Tongue (tissue), 2 donors: ENCODE measurements around the gene ABI3BP. TPM values are rescaled to one million over a fixed set of nuclear protein-coding genes. Genes with fewer than 3 reads are reported as not detected.

Experiments used
- DNase-seq: peaks from one replicate; pipeline ENCODE4 v3.0.0-alpha.2; 2015
- total RNA-seq: library from RNA; depleted of rRNA; stranded (reverse); fragments of >200 nt; gene quantifications from one replicate; pipeline ENCODE4 v1.2.3, GENCODE V29; 2014

The ABI3BP gene
- total RNA-seq, 1 donor from 2014 or later = 88.9 TPM

GRCh38 chr3:100775669-100776068 is 217.6 kb downstream of the ABI3BP start:
- DNase-seq = no peak

- no peak for DNase-seq
These were observed 218.0 kb downstream of the ABI3BP start for GRCh38 chr3:100775226-100775625.

- no peak for DNase-seq
These were observed 223.5 kb downstream of the ABI3BP start for GRCh38 chr3:100769693-100770092.

GRCh38 chr3:100766069-100766468 is 227.2 kb downstream of the ABI3BP start:
- DNase-seq = no peak

GRCh38 chr3:100765437-100765975 is 227.7 kb downstream of the ABI3BP start:
- DNase-seq = no peak

GRCh38 chr3:100761951-100762350 is 231.3 kb downstream of the ABI3BP start:
- DNase-seq = no peak

GRCh38 chr3:100761211-100761942 is 231.8 kb downstream of the ABI3BP start:
- no peak for DNase-seq

- DNase-seq = peak; percentile 23
These were observed 232.8 kb downstream of the ABI3BP start for GRCh38 chr3:100760377-100760776.

GRCh38 chr3:100759950-100760349 is 233.3 kb downstream of the ABI3BP start:
- DNase-seq = peak; percentile 47

- no peak for DNase-seq
These were observed 234.1 kb downstream of the ABI3BP start for GRCh38 chr3:100759159-100759558.

- peak; percentile 81 for DNase-seq
These were observed 236.8 kb downstream of the ABI3BP start for GRCh38 chr3:100756441-100756840.

- peak; percentile 31 for DNase-seq
These were observed 238.5 kb downstream of the ABI3BP start for GRCh38 chr3:100754563-100755334.

GRCh38 chr3:100753846-100754245 is 239.4 kb downstream of the ABI3BP start:
- DNase-seq = peak; percentile 39

GRCh38 chr3:100748967-100749366 is 244.3 kb downstream of the ABI3BP start:
- DNase-seq = no peak

- no peak for DNase-seq
These were observed 245.0 kb downstream of the ABI3BP start for GRCh38 chr3:100748220-100748619.

- no peak for DNase-seq
These were observed 247.1 kb downstream of the ABI3BP start for GRCh38 chr3:100746092-100746491.

- no peak for DNase-seq
These were observed 247.6 kb downstream of the ABI3BP start for GRCh38 chr3:100745617-100746016.

GRCh38 chr3:100744671-100745070 is 248.6 kb downstream of the ABI3BP start:
- DNase-seq = no peak

- no peak for DNase-seq
These were observed 249.7 kb downstream of the ABI3BP start for GRCh38 chr3:100743535-100743934.

GRCh38 chr3:100740207-100740606 is 253.0 kb downstream of the ABI3BP start:
- no peak for DNase-seq

GRCh38 chr3:100737334-100737733 is 255.9 kb downstream of the ABI3BP start:
- peak; percentile 48 for DNase-seq

- no peak for DNase-seq
These were observed 260.8 kb downstream of the ABI3BP start for GRCh38 chr3:100732435-100732834.

- DNase-seq = no peak
These were observed 262.7 kb downstream of the ABI3BP start for GRCh38 chr3:100730524-100730923.
